DND-41 (cell line): Measurements from ENCODE around the gene CREB3L4.

Experiments
- EZH2 ChIP-seq: IDR thresholded peaks from 3 replicates; pipeline ENCODE4 v1.6.1; 2012; ENCODE audit warnings: borderline replicate concordance, low read depth, mild to moderate bottlenecking, moderate library complexity, low read length, inconsistent platforms; ENCODE audit not compliant: severe bottlenecking
- TF ChIP-seq, protein P1 (sequence below): IDR thresholded peaks from 2 replicates; pipeline ENCODE4 v1.5.1; 2012; ENCODE audit warnings: borderline replicate concordance, low read length, moderate library complexity, mild to moderate bottlenecking; ENCODE audit not compliant: poor library complexity, severe bottlenecking; ENCODE audit errors: extremely low read depth

DNA sequence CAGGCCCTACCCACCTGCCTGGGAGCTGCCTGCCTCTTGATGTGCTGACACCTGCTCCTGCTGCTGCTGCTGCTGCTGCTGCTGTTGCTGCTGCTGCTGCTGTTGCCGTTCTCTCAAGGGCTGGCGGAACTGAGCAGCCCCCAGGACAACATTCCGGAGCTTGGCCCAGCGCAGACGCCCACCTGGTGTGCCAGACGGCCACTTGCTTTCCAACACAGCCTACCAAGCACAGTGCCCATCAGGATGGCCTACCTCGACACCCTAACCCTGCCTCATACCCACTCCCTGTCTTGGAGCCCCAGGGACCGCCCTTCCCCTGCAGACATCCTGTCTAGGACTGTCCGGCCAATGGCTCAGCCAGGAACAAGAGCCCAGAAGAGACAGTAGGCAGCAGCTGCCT, 33.0 kb upstream of the CREB3L4 start:
- TF ChIP-seq, protein P1, sequence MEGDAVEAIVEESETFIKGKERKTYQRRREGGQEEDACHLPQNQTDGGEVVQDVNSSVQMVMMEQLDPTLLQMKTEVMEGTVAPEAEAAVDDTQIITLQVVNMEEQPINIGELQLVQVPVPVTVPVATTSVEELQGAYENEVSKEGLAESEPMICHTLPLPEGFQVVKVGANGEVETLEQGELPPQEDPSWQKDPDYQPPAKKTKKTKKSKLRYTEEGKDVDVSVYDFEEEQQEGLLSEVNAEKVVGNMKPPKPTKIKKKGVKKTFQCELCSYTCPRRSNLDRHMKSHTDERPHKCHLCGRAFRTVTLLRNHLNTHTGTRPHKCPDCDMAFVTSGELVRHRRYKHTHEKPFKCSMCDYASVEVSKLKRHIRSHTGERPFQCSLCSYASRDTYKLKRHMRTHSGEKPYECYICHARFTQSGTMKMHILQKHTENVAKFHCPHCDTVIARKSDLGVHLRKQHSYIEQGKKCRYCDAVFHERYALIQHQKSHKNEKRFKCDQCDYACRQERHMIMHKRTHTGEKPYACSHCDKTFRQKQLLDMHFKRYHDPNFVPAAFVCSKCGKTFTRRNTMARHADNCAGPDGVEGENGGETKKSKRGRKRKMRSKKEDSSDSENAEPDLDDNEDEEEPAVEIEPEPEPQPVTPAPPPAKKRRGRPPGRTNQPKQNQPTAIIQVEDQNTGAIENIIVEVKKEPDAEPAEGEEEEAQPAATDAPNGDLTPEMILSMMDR = no peak
- no peak for TF ChIP-seq EZH2
